NCI-H1417 (cell line): ENCODE results near the gene KAT2A.

Experiments
- DNase-seq, 3 experiments: peaks; one replicate each; lab custom pipeline; 2025; lab: John Stamatoyannopoulos, UW

The KAT2A gene

DNA sequence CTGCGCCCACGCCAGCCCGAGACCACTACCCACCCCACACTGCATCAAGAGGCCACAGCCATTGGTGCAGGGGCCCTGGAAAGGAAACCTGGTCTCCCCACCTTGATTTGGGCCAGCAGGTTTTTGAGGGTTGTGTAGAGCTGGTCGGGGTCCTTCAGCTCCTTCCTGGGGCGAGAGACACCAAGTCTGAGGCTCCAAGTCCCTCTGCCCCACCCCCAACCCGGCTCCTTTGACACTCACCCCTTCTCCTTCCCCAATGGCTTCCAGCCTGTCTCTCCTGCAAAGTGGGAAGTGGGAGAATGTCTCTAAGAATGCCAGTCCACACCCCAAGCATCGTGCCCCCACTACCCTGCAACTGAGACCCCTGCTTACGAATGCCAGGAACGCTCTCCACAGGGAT, 7.0 kb downstream of the KAT2A start:
- DNase-seq, result no peak

DNA sequence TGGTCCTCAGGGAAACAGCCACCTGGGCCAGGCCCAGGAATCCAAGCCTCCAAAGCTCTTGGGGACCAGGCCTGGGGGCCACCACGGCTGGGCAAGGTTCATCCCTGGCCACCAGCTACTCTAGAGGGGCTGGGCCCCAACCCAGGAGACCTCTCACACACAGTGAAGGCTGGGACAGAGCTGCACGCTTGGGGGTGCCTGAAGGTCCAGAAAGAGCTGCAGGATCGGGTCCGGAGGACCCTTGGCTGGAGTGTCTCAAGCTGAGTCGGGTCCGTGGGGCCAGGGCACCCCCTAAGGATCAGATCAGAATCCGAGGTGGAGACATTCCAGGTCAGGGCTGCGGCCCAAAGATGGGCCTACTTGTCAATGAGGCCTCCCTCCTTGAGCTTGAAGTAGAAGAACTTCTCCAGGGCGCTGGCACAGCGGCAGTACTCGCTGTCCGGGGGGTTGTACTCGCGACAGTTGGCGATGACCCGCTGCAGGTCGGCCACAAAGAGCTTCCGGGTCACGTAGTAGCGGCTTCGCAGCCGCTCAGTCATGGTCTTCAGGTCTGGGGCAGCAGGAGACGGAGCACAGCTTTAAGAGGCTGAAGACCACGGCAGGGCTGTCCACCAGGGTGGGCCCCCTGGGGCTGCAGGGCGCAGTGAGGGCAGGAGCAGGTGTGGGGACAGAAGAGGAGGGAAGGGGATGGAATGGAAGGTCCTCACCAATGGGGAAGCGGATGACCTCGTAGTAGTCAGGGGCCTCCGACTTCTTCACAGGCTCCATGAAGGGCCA, 7.7 kb downstream of the KAT2A start:
- no peak for DNase-seq

DNA sequence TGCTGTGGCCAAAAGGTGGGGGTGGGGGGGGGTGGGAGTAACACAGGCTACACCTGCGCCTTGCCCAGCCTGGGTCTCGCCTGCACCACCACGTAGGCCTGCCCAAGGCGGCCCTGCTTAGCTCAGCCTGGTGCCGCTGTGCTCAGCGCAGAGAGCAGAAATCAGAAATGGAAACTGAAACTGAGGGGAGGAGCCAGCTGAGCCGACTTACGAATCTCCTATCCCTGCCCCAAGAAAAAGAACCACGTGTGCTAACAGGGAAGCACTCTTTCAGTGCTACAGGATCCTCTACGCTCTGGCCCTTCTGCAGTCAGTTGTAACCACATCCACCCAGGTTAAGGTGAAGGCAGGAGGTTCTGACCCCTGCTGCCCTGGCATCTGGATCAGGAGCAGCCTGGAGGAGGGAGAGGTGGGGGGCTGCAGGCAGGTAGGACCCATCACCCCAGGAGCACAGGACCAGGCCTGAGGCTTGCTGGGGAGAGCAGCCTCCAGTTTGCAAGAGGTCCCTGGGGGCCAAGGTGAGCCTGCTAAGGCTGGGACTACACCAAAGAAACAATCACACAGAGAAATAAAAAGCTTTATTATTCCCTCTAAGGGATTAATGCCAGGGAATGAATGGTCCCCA, 8.5 kb downstream of the KAT2A start, which contains the start of gene DHX58:
Gene DHX58, minus strand, starts transcription at position 163 of the 625 bp plus-strand sequence. CDS start 822 bp downstream, outside the sequence.
- DNase-seq, result peak in 1 of 3 experiments; percentile 80

DNA sequence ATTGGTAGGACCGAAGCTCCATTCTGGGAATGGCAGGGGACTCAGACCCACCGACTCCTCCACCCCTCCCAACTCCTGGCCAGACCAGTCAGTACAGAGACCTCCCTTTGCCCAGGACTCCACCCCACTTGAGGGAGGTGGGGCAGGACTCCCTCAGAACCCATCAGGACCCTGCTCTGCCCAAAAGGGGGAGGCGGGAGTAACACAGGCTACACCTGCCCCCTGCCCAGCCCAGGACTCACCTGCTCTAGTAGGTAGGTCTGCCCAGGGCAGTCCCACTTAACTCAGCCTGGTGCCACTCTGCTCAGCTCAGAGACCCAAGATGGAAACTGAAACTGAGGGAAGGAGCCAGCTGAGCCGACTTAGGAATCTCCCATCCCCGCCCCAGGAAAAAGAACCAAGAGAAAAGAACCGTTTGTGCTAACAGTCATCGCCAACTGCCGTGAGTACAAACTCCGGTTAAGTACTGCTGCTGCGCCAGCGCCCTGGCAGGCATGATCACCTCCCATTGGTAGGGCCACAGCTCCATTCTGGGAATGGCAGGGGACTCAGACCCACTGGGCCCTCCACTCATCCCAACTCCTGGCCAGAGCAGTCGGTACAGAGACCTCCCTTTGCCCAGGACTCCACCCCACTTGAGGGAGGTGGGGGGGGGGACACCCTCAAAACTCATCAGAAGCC, 9.2 kb downstream of the KAT2A start:
- DNase-seq, result peak in 1 of 3 experiments; percentile 10

DNA sequence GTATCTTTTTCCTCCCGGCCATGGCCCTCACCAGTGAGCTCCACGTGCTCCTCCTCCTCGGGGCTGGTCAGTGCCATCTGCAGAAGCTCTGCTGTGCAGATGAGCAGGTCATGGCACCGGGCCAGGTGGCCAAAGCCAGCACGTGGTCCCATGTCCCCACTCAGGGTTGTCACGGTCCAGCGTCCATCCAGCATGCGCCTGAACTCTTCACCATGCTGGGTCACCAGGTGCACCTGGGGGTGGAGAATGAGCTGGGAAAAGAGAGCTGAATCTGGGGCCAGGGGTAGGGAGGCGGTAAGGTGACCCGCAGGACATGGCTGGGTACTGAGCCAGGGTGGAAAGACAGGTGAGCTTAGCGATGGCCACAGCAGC, 9.9 kb downstream of the KAT2A start:
- DNase-seq, result no peak

DNA sequence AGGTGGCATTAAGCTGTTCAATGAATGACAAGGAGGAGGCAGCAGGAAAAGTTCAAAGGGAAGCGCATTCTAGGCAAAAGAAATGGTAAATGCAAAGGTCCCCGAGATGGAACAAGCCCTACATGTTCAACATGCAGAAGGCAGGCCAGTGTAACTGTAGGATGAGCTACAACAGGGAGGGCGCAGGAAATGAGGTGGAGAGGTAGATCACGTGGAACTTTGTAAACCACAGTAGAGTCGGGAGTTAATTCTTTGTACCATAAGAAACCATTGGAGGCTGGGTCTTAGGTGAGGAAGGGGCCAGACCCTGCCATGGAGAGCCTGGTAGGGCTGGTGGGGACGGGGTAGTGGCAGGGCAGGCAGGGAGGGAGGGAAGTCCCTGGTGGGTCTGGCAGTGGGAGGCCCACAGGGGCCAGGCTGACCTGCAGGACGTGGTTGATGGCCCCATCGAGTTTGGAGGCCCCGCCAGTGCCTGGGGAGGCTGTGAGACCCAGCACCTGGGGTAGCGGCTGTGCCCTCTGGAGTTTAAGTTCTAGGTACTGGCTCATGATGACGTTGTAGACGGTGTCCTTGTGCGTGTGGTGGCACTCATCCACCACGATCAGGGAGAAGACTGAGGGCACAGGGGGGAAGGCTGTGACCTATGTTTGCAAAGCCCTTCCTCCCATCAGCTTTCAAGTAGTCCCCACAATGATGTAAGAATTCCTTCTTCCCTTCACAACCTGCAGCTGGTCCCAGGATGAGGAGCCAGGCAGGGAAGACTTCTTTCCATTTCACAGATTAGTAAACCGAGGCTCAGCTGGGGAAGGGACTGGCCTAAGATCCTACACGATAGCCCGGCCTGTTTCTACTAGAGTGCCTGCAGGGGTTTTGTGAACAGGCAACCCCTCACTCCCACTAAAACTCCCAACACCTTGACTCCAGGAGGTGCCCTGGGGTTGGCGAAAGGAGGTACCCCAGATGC, 10.6 kb downstream of the KAT2A start:
- no peak for DNase-seq

DNA sequence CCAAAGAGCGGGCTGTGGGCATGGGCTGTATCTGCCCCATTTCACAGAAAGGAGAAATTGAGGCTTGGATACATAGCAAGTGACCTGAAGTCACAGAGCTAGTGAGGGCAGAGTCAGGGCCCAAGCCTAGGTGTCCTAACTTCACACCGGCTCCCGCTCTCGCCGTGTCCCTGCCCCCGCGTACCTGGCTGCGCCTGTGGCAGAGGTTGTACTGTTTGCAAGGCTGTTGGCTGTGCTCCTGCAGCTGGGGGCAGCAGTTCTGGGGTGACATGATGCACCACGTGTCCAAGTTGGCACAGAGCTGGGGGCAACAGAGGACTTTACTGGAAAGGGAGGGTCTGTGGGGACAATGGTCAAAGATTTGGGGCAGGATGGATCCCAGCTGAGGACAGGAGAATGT, 12.1 kb downstream of the KAT2A start:
- DNase-seq, result no peak

DNA sequence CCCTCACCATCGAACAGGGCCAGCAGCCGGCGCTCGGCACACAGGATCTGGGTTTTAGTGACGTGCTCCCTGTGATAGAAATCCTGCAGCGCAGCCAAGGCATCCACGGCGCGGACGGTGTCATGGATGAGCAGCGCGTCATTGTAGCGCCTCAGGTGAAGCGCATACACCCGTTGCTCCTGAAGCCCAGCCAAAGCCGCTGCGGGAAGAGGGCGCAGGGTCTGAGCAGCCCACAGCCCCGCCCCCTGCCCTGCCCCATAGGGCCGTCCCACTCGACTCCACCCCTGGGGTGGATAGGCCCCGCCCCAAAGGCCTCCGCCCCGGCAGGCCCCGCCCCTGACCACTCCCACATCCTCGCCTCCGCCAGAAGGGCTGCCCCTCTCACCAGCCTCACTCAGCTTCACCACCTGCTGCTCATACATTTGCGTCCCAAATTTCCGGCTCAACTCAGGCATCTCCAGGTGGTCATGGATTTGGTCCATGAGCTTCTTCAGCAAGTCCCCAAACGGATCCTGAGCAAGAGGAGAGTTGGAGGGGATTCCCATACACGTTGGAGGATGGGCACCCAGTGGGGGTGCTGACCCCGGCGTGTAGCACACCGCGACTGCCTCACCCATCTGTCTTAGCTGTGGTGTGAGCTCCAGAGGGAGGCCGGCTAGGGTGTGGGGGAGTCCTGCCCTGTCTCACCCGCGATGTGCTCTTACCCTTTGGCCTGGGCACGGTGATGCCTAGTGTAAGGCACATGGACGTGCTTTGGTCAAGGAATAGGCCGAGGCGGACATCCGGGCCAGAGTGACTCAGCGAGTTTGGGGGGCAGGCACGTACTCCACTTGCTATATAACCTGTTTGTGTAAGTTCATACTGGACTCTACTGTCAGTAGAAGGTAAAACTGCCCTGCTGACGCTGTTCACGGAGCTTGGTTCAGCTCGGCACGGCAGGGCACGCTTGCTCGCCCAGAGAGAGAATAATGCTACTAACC, 13.3 kb downstream of the KAT2A start:
- peak in 1 of 3 experiments; percentile 93 for DNase-seq

DNA sequence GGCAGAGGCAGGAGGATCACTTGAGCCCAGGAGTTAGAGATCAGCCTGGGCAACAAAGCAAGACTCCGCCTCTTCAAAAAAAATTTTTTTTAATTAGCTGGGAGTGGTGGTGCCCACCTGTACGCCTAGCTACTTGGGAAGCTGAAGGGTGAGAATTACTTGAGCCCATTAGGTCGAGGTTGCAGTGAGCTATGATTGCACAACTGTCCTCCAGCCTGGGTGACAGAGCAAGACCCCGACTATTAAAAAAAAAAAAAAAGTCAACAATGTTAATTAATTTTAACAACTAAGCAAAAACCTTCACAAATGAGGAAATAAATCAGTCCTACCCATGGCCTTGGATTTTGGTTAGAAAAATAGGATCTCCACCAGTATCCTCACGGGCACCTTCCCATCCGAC, 14.0 kb downstream of the KAT2A start:
- no peak for DNase-seq

DNA sequence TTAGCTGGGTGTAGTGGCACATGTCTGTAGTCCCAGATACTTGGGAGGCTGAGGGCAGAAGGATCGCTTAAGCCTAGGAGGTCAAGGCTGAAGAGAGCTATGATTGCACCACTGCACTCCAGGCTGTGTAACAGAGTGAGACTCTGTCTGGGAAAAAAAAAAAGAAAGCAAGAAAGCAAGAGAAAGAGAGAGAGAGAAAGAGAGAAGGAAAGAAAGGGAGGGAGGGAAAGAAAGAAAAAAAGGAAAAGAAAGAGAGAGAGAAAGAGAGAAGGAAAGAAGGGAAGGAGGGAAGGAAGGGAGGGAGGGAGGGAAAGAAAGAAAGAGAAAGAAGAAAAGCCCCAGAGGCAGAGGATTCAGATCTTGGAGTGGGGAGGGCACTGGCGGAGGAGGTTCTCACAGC, 15.2 kb downstream of the KAT2A start:
- DNase-seq, result no peak

DNA sequence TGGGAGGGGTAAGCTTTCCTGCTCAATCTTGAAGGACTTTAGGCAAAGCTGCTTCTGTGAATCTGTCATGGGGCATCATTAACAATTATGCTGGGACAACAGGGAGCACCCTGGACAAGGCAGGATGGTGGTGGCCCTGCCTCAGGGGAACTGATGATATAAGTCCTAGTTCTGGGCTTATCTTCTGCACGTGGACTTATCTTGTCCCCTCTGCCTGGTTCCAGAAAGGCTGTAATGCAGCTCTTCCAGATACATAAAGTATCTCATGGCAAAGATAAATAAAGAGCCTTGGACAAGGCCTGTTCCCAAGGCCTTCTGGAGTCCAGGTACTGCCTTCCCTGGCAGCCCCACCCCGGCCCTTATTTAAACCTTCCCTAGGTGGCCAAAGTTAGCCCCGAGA, 16.9 kb downstream of the KAT2A start:
- DNase-seq, result no peak

DNA sequence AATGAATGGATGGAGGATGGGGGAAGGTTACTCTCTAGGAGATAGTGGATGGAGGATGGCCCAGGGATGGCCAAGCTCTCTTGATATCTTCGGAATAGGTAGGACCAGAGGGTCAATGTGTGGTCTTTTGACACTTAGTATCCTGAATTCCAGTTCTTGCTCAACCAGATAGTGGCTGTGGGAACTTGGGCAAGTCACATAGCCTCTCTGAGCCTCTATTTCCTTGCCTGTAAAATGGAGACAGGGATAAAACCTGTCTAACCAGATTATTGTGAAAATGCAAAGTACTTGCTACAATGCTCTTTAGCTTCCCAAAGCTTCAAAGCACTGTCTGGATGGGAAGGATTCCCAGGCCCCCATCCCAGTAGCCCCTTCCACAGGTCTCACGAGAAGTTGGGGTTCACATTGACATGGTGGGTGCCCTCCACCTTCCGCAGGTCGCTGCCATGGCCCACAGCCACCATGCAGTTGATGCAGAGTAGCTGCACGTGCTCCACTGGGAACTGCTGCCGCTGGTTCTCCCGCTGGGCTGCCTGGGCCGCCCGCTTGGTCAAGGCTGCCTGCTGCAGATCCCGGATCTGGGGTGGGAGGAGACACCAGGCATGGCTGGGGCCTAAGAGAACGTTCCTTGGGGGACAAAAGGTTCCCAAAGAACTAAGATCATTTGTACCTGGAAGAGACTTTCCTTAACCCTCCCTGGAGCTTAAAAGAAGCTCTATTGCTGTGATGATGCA, 17.8 kb downstream of the KAT2A start:
- no peak for DNase-seq

DNA sequence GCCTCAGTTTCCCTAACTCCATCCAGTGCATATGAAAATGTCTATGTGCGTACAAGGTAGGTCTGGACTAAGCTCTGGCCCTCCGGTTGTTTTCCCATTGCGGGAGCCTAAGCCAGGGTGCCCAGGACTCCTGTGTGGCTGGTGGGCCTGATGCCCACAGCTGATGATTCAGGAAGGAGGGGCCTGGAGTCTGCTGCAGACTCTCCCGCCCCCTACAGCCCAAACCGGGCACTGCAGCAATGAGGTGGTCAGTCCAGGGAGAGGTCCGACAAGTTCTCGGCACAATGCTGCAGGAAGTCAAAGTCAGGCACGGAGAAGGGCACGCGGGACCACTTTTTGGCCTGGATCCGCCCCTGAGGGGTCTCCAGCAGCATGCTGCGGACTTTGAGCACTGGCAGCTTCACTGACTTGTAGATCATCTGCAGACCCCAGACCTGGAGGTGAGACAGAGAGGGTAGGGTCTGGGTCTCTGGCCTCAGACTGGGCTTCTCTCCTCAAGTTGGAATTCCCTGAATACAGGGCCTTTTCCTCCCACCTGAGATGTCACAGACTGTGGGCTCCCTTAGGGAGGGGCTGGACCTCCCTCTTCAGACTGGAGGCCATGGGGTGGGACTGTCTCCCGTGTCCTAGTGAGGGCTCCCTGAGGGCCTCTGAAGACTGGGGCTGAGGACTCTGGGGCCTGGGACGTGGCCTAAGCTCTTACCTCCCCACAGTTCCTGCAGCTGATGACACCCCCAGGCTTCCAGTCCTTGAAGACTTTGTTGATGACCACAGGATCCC, 19.5 kb downstream of the KAT2A start:
- peak; percentile 36 to 69 (median 47) for DNase-seq

DNA sequence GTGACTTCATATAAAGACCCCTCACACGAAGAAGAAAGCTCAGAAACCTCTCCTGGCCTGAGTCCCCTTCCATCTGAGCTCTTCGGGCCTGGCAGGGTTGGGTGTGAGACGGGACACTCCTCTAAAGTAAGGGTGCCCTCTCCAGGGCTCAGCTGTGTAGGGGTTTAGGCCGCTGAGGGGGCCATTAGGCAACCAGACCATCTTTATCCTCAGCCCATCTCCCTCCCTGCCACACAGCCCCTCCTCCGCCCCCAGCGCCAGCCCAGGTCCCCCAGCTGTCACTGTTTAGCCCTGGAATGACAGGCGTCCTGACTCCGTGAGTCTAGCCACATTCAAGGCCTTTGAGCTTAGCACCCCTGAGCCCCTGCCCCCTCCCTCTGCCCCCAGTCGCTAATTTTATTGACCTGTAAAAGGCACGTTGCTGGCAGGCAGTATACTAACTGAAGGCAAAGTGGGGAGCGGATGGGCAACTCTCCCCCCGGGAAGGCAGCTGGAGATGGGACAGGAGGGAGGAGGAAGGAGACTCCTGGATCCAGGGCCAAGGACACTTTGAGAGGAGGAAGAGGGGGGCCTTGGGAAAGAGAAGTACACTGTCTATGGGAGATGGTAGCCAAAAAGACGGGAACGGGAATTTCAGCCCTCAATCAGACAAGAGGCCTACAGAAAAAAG, 22.3 kb downstream of the KAT2A start:
- DNase-seq, result no peak

DNA sequence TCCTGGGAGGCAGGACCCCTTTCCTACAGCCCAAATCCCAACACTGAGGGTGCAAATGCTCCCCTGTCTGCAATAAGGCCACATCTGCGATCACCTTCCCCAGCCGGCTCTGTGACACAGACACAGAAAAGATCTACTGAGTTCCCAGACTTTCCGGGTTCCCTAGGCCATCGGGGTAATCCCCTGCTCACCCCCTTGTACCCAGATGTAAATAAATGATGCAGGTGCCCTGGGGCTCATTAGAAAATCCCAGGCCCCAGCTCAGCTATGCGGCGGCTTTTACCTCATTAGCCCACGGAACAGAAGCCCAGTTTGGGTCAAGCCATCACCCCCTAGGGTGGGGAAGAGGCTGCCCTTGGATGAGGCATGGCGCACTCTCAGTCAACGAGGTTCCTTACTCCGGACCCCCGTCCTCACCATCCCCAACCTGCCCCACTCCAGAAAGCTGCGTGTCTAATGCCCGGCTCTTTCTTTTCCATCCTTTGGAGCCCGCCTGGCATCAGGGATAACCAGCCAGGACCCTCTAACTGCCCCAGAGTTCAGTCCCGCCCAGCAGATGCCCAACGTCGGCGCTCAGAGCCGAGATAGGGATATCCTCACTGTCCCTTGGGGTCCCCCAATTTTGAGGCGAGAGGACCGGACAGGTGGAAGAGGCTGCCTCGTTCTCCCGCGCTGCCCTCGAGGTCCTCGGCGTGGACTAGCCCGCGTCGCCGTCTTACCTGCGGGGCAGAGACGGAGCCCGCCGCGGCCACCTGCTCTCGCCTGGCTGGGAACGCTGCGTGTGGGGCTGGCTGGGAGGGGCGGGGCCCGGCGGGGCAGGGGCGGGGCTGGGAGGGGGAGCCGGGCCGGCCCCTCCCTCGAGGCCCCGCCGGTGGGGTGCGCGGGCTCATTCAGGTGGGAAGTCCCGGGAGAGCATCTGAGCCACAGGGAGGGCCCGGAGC, 23.2 kb downstream of the KAT2A start, which contains the start of gene ZNF385C:
Gene ZNF385C, minus strand, starts transcription at position 783 of the 941 bp plus-strand sequence. CDS start 35,417 bp downstream, outside the sequence.
- peak; percentile 13 to 50 (median 43) for DNase-seq

DNA sequence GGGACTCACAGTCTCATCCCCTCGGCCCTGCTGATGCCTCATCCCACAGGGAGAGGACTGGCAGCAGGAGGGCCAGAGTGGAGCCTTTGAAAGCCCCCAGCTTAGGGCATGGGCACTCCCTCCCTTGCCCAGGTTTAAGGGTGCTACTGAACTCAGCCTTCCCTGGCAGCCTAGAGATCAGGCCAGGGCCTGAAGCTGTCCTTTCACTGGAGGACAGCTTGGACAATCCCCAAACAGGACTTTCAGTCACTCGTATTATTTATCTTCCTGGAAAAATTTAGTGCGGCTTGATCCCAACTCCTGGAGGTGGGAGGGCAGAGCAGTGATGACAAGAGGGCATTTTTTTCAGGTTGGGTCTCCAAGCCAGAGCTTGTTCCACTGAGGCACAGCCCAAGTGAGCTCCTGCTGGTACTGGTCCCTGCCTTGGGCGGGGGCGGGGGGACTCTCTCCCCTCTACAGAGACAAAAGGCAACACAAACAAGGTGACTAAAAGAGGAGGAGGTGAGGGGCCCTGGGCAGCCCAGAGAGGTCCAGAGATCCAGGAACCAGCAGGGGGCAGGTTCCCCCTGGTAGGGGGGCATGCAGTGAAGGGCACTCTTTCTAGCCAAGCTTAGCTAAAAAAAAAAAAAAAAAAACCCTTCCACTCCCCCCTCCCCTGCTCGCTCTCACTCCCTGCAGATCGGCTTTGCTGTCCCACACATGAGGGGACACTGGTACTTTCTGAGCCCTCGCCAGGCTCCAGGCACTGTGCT, 24.6 kb downstream of the KAT2A start:
- DNase-seq, result no peak
